GM12865 (cell line): Measurements from ENCODE around the gene CHAF1A.

Experiments used
- DNase-seq: peaks from one replicate; pipeline ENCODE4 v3.0.0; 2010; ENCODE audit warnings: low read depth
- H3K4me3 ChIP-seq: 2 replicates; pipeline ENCODE4 v1.5.1; 2011; ENCODE audit warnings: mild to moderate bottlenecking, low read depth, low read length, control low read depth
- CTCF ChIP-seq: IDR thresholded peaks from 2 replicates; pipeline ENCODE4 v1.5.1; 2011; ENCODE audit warnings: low read length, control low read depth, low read depth, inconsistent platforms; ENCODE audit not compliant: insufficient read depth; ENCODE audit errors: missing control alignments

The CHAF1A gene

GRCh38 chr19:4447327-4448146 is 45.1 kb downstream of the CHAF1A start:
- no peak for TF ChIP-seq CTCF
- H3K4me3 ChIP-seq, result no peak overlapping the region
- no peak for DNase-seq

- DNase-seq, result no peak
- no peak for TF ChIP-seq CTCF
- H3K4me3 ChIP-seq, result no peak overlapping the region
Measured at GRCh38 chr19:4448147-4448985, 45.9 kb downstream of the CHAF1A start.

- no peak for TF ChIP-seq CTCF
- H3K4me3 ChIP-seq, result no peak overlapping the region
- DNase-seq, result no peak
Measured at GRCh38 chr19:4449022-4449638, 46.7 kb downstream of the CHAF1A start.

GRCh38 chr19:4449639-4450028 is 47.2 kb downstream of the CHAF1A start:
- TF ChIP-seq CTCF, result no peak
- DNase-seq, result no peak
- H3K4me3 ChIP-seq, result no peak overlapping the region

GRCh38 chr19:4452230-4452990 is 50.0 kb downstream of the CHAF1A start:
- no peak for TF ChIP-seq CTCF
- H3K4me3 ChIP-seq, result no peak overlapping the region
- DNase-seq, result no peak
